ENCODE data around the gene PTPN6. TPM values are rescaled to one million over a fixed set of nuclear protein-coding genes. Genes with fewer than 3 reads are reported as not detected.

Gene PTPN6
- total and polyA plus RNA-seq, 9 of the 15 experiments (the other 6 are each of a cell fraction or from before 2014, with no cell fraction given): 1.5 to 5.1 (median 3.9) TPM

DNA sequence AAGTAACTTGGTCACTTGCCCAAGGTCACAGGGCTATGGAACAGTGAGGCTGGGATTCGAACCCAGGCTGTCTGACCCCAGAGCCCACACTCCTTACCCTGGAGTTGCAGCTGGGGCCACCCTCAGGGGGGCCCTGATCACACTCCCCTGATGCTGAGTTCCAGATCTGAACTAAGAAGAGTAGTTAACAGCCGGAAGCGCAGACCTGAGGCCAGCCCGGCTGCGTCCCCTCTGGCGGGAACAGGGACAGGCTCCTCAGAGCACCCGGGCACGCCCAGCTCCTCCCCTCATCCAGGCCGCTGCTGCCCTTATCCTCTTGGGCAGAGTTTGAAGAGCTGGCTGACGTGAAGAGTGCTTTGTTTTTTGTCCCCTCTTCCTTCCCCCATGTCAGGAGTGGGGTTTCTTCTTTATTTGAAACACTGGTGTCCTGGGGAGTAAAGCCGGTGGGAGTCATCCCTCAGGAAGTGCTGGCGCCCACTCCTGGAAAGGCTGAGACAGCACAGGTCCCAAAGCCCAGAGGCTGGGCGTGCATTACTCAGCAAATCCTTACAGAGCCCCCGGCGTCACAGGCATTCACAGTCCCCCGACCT, 10.6 kb downstream of the PTPN6 start (continued):
- TF ChIP-seq NCOA4 (IDR thresholded peaks at IDR 0.05; ENCODE audit: partially characterized antibody) (no peak), ZNF79 (CRISPR knock-in tag; IDR thresholded peaks at IDR 0.05; ENCODE audit: low read depth) (no peak), CBX2 (IDR thresholded peaks at IDR 0.05; ENCODE audit: insufficient read depth, low read length, poor library complexity, severe bottlenecking) (no peak), GTF2F1 (IDR thresholded peaks at IDR 0.05; ENCODE audit: low read depth, low read length) (no peak), ZKSCAN3 (CRISPR knock-in tag; IDR thresholded peaks at IDR 0.05) (no peak), SMAD3 (CRISPR knock-in tag; conservative IDR thresholded peaks at IDR 0.05) (no peak), ZNF780A (CRISPR knock-in tag; IDR thresholded peaks at IDR 0.05) (no peak), CC2D1A (IDR thresholded peaks at IDR 0.05) (no peak), FOXA1 (IDR thresholded peaks at IDR 0.05; ENCODE audit: borderline replicate concordance) (no peak), ZNF57 (CRISPR knock-in tag; IDR thresholded peaks at IDR 0.05) (no peak), CTBP1 (IDR thresholded peaks at IDR 0.05; ENCODE audit: borderline replicate concordance) (peak; percentile 40; the same call in 1 of the 2 replicates), MAFG (tag; conservative IDR thresholded peaks at IDR 0.05) (peak; percentile 91), U2AF2 (optimal IDR thresholded peaks at IDR 0.05; ENCODE audit: low read depth, low read length) (no peak), DIDO1 (tag; IDR thresholded peaks at IDR 0.05; ENCODE audit: low read depth) (no peak)
- TF ChIP-seq, protein P1, sequence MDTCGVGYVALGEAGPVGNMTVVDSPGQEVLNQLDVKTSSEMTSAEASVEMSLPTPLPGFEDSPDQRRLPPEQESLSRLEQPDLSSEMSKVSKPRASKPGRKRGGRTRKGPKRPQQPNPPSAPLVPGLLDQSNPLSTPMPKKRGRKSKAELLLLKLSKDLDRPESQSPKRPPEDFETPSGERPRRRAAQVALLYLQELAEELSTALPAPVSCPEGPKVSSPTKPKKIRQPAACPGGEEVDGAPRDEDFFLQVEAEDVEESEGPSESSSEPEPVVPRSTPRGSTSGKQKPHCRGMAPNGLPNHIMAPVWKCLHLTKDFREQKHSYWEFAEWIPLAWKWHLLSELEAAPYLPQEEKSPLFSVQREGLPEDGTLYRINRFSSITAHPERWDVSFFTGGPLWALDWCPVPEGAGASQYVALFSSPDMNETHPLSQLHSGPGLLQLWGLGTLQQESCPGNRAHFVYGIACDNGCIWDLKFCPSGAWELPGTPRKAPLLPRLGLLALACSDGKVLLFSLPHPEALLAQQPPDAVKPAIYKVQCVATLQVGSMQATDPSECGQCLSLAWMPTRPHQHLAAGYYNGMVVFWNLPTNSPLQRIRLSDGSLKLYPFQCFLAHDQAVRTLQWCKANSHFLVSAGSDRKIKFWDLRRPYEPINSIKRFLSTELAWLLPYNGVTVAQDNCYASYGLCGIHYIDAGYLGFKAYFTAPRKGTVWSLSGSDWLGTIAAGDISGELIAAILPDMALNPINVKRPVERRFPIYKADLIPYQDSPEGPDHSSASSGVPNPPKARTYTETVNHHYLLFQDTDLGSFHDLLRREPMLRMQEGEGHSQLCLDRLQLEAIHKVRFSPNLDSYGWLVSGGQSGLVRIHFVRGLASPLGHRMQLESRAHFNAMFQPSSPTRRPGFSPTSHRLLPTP (IDR thresholded peaks at IDR 0.05; ENCODE audit: borderline replicate concordance, extremely low read depth, insufficient read length): peak; percentile 44
- TF ChIP-seq, protein P2, sequence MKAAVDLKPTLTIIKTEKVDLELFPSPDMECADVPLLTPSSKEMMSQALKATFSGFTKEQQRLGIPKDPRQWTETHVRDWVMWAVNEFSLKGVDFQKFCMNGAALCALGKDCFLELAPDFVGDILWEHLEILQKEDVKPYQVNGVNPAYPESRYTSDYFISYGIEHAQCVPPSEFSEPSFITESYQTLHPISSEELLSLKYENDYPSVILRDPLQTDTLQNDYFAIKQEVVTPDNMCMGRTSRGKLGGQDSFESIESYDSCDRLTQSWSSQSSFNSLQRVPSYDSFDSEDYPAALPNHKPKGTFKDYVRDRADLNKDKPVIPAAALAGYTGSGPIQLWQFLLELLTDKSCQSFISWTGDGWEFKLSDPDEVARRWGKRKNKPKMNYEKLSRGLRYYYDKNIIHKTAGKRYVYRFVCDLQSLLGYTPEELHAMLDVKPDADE (conservative IDR thresholded peaks at IDR 0.05; ENCODE audit: control insufficient read depth, low read depth, low read length): 0 out of 2 replicates have a peak, but pooled peaks have one; percentile 41
- TF ChIP-seq, protein P3, sequence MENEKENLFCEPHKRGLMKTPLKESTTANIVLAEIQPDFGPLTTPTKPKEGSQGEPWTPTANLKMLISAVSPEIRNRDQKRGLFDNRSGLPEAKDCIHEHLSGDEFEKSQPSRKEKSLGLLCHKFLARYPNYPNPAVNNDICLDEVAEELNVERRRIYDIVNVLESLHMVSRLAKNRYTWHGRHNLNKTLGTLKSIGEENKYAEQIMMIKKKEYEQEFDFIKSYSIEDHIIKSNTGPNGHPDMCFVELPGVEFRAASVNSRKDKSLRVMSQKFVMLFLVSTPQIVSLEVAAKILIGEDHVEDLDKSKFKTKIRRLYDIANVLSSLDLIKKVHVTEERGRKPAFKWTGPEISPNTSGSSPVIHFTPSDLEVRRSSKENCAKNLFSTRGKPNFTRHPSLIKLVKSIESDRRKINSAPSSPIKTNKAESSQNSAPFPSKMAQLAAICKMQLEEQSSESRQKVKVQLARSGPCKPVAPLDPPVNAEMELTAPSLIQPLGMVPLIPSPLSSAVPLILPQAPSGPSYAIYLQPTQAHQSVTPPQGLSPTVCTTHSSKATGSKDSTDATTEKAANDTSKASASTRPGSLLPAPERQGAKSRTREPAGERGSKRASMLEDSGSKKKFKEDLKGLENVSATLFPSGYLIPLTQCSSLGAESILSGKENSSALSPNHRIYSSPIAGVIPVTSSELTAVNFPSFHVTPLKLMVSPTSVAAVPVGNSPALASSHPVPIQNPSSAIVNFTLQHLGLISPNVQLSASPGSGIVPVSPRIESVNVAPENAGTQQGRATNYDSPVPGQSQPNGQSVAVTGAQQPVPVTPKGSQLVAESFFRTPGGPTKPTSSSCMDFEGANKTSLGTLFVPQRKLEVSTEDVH (IDR thresholded peaks at IDR 0.05; ENCODE audit: low read depth, partially characterized antibody): peak; percentile 80
- TF ChIP-seq, protein P4, sequence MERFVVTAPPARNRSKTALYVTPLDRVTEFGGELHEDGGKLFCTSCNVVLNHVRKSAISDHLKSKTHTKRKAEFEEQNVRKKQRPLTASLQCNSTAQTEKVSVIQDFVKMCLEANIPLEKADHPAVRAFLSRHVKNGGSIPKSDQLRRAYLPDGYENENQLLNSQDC (CRISPR knock-in tag; IDR thresholded peaks at IDR 0.05): no peak

Data from K562 (cell line).